Measurements from ENCODE around the gene RABGAP1. TPM values are rescaled to one million over a fixed set of nuclear protein-coding genes. Genes with fewer than 3 reads are reported as not detected.

RABGAP1 gene
- total RNA-seq, 2 donors from 2014 or later: 26.3 to 30.8 TPM

DNA sequence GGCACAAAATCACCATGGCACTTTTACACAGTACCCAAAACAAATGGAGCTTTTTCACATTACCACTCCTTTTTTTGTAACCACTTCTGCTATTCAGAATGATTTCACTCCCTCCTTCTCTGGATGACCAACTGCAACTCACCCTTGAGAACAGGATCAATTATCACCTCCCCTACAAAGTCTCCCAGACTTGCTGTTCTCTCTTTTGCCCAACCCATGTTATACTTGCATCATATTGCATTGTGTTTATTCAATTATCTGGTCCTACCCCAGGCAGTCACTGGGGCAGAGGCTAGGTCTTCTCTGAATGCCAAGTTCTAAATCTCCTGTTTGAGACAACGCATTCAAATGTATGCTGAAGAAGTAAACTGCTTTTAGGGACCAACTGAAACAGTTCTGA lies 188.6 kb downstream of the RABGAP1 start:
- Histone ChIP-seq H3K27ac (no peak overlapping the region), H3K4me3 (no peak overlapping the region), H3K36me3 (no peaks in the 10 kb centered on the region), H3K4me1 (no peaks in the 10 kb centered on the region), H3K9me3 (no peaks in the 10 kb centered on the region), H3K27me3 (no peaks in the 10 kb centered on the region)
- TF ChIP-seq, protein P1, sequence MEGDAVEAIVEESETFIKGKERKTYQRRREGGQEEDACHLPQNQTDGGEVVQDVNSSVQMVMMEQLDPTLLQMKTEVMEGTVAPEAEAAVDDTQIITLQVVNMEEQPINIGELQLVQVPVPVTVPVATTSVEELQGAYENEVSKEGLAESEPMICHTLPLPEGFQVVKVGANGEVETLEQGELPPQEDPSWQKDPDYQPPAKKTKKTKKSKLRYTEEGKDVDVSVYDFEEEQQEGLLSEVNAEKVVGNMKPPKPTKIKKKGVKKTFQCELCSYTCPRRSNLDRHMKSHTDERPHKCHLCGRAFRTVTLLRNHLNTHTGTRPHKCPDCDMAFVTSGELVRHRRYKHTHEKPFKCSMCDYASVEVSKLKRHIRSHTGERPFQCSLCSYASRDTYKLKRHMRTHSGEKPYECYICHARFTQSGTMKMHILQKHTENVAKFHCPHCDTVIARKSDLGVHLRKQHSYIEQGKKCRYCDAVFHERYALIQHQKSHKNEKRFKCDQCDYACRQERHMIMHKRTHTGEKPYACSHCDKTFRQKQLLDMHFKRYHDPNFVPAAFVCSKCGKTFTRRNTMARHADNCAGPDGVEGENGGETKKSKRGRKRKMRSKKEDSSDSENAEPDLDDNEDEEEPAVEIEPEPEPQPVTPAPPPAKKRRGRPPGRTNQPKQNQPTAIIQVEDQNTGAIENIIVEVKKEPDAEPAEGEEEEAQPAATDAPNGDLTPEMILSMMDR (IDR thresholded peaks at IDR 0.05): no peak
- DNase-seq (ENCODE audit: low spot score): no peak

DNA sequence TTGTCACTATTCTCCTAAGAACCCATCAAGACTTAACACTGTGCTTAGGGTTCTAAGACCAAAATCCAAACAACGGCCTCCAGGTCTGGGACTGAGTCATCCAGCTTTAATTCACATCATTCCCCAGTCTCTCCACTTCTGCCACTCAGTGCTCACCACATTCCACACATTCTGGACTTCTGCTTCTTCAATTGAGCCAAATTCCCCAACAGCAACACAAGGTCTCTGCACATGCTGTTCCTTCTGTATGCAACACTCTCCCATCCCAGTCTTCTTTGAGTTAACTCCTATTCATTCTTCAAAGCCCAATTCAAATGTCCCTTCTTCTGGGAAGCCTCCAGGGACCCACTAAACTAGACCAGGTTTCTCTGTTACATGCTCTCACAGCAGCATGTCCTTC lies 190.4 kb downstream of the RABGAP1 start:
- DNase-seq (ENCODE audit: low spot score): no peak
- Histone ChIP-seq H3K9me3 (no peaks in the 10 kb centered on the region), H3K4me3 (no peak overlapping the region), H3K27me3 (no peaks in the 10 kb centered on the region), H3K4me1 (no peaks in the 10 kb centered on the region), H3K27ac (no peak overlapping the region), H3K36me3 (no peaks in the 10 kb centered on the region)
- TF ChIP-seq, protein P1 (IDR thresholded peaks at IDR 0.05): no peak

DNA sequence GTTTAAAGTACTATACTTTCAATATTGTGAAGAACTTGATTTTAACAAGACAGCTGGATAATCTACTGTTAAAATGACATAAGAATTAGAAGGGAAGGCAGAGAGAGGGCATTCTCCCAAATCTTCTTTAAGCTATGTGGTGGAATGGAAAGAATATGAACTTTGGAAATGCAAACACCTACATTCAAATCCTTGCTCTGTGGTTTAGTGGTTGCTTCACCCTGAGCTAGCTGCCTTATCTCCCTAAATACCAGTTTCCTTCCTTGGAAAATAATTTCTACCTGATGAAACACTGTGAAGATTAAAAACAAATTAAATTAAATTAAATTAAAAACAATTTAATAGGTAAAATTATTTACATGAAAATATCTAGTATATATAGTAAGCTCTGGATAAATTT lies 191.2 kb downstream of the RABGAP1 start:
- no peak for DNase-seq (ENCODE audit: low spot score)
- no peaks in the 10 kb centered on the region for H3K4me1 ChIP-seq
- TF ChIP-seq, protein P1 (IDR thresholded peaks at IDR 0.05): no peak
- no peaks in the 10 kb centered on the region for H3K9me3 ChIP-seq
- H3K36me3 ChIP-seq: no peaks in the 10 kb centered on the region
- no peak overlapping the region for H3K27ac ChIP-seq
- H3K27me3 ChIP-seq: no peaks in the 10 kb centered on the region
- no peak overlapping the region for H3K4me3 ChIP-seq

DNA sequence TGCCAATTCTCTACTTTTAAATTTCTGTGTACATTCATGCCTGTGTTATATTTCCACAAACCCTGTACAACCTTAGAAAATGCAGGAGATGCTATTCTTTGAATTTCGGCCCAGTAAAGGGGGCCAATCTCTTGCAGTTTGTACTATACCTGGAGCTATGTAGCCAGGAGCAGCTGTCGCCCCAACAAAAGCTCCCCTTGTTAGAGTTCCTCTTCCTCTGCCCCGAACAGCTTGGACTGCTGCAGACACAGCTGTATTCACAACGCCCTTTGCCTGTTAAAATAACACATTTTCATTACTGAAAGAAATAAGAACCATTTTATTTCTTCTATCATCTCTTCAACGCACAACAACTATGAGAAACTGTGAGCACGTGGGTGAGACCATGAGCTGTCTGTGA lies 191.9 kb downstream of the RABGAP1 start:
- Histone ChIP-seq H3K36me3 (no peaks in the 10 kb centered on the region), H3K9me3 (no peaks in the 10 kb centered on the region), H3K27me3 (no peaks in the 10 kb centered on the region), H3K4me3 (no peak overlapping the region), H3K27ac (no peak overlapping the region), H3K4me1 (no peaks in the 10 kb centered on the region)
- no peak for DNase-seq (ENCODE audit: low spot score)
- TF ChIP-seq, protein P1 (IDR thresholded peaks at IDR 0.05): no peak

DNA sequence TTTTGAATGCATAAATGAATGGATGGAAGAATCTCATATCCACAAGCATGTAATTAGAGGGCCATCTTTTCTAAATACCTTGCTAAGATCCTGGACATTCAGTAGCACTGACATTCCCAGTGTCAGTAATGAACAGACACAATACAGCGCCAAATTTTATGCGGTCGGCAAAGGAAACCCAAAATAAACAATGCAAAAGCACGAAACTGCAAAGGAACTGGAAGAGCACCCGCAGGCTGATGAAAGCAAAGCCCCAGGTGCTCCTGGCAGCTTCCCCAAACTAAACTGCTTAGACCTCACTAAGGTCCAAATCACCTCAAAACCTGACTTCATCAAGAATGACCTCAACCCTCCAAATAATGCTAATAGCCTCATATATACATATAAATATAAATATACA lies 194.6 kb downstream of the RABGAP1 start:
- no peaks in the 10 kb centered on the region for H3K9me3 ChIP-seq
- no peak for DNase-seq (ENCODE audit: low spot score)
- TF ChIP-seq, protein P1 (IDR thresholded peaks at IDR 0.05): no peak
- no peak overlapping the region for H3K27ac ChIP-seq
- H3K4me1 ChIP-seq: no peaks in the 10 kb centered on the region
- H3K4me3 ChIP-seq: no peak overlapping the region
- H3K27me3 ChIP-seq: no peaks in the 10 kb centered on the region
- H3K36me3 ChIP-seq: no peaks in the 10 kb centered on the region

DNA sequence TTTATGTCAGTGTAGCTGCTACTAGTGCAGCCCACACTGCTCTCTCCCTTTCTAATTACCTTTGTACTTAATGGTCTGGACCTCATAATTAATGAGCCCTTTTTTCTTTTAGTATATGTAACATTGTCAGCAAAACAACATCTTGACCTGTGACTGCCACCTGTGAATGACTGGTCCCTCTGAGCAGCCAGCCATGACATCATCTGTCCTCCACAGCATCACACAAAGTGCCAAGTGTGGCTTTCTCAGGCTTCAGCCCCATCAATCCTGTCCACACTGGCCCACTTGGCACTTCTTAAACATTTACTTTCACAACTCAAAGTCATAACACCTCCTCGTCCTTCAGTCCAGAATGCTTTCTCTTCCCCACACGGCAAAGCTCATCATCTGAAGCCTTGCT lies 197.3 kb downstream of the RABGAP1 start:
- no peaks in the 10 kb centered on the region for H3K36me3 ChIP-seq
- H3K9me3 ChIP-seq: no peaks in the 10 kb centered on the region
- TF ChIP-seq, protein P1 (IDR thresholded peaks at IDR 0.05): no peak
- H3K4me3 ChIP-seq: no peak overlapping the region
- DNase-seq (ENCODE audit: low spot score): no peak
- H3K27me3 ChIP-seq: no peaks in the 10 kb centered on the region
- H3K4me1 ChIP-seq: no peaks in the 10 kb centered on the region
- H3K27ac ChIP-seq: no peak overlapping the region

Data from right atrium auricular region (tissue), 2 donors.